HepG2 (cell line): ENCODE data around the gene CNNM3. TPM values are rescaled to one million over a fixed set of nuclear protein-coding genes. Genes with fewer than 3 reads are reported as not detected.

Experiments
- ARHGAP35 ChIP-seq: sonication (generic); formaldehyde crosslinking; IDR thresholded peaks from 2 replicates; pipeline ENCODE4 v1.9.0; 2022; ENCODE audit warnings: mild to moderate bottlenecking, inconsistent platforms, moderate library complexity, missing genetic modification reagents, borderline replicate concordance
- CC2D1A ChIP-seq: sonication (generic); formaldehyde crosslinking; IDR thresholded peaks from 2 replicates; pipeline ENCODE4 v1.8.1; 2023; ENCODE audit warnings: mild to moderate bottlenecking, missing genetic modification reagents
- CCDC6 ChIP-seq: sonication (generic); formaldehyde crosslinking; IDR thresholded peaks from 2 replicates; pipeline ENCODE4 v1.8.1; 2022; ENCODE audit warnings: mild to moderate bottlenecking, missing genetic modification reagents, moderate library complexity
- HNRNPUL1 ChIP-seq: fragments of 200-400 bp; formaldehyde crosslinking; IDR thresholded peaks from 2 replicates; pipeline ENCODE4 v1.6.1; 2017; ENCODE audit warnings: low read depth, mild to moderate bottlenecking, low read length, moderate library complexity
- JUN ChIP-seq: sonication (generic); formaldehyde crosslinking; IDR thresholded peaks from 2 replicates; pipeline ENCODE4 v1.4.0; 2020; ENCODE audit warnings: mild to moderate bottlenecking, missing genetic modification reagents
- NAIF1 ChIP-seq: sonication (generic); formaldehyde crosslinking; IDR thresholded peaks from 2 replicates; pipeline ENCODE4 v1.5.0; 2020; ENCODE audit warnings: mild to moderate bottlenecking, missing genetic modification reagents, borderline replicate concordance
- SATB2 ChIP-seq: sonication (generic); formaldehyde crosslinking; IDR thresholded peaks from 2 replicates; pipeline ENCODE4 v1.5.0; 2020; ENCODE audit warnings: missing genetic modification reagents
- STAT5B ChIP-seq: sonication (generic); formaldehyde crosslinking; IDR thresholded peaks from 2 replicates; pipeline ENCODE4 v1.4.0; 2020; ENCODE audit warnings: missing genetic modification reagents
- TMF1 ChIP-seq: sonication (generic); formaldehyde crosslinking; IDR thresholded peaks from 2 replicates; pipeline ENCODE4 v1.8.1; 2022; ENCODE audit warnings: low read depth, missing genetic modification reagents
- U2AF1 ChIP-seq: fragments of 200-400 bp; formaldehyde crosslinking; optimal IDR thresholded peaks from 2 replicates; pipeline ENCODE3; 2017; ENCODE audit warnings: mild to moderate bottlenecking, low read depth, low read length
- ZNF230 ChIP-seq: sonication (generic); formaldehyde crosslinking; IDR thresholded peaks from 2 replicates; pipeline ENCODE4 v1.4.0; 2020; ENCODE audit warnings: mild to moderate bottlenecking, missing genetic modification reagents
- ZNF30 ChIP-seq: sonication (generic); formaldehyde crosslinking; IDR thresholded peaks from 2 replicates; pipeline ENCODE4 v1.5.0; 2020; ENCODE audit warnings: mild to moderate bottlenecking, missing genetic modification reagents
- ZNF564 ChIP-seq: sonication (generic); formaldehyde crosslinking; IDR thresholded peaks from 2 replicates; pipeline ENCODE4 v1.8.1; 2023; ENCODE audit warnings: mild to moderate bottlenecking, missing genetic modification reagents
- ZNF569 ChIP-seq: sonication (generic); formaldehyde crosslinking; IDR thresholded peaks from 2 replicates; pipeline ENCODE4 v1.5.0; 2020; ENCODE audit warnings: mild to moderate bottlenecking, missing genetic modification reagents, moderate library complexity, borderline replicate concordance
- polyA plus RNA-seq, 8 experiments: library from polyadenylated mRNA; depleted of rRNA in 3 of 8; stranded (reverse) in 7 of 8; unstranded in 1 of 8; fragments of >200 nt; fragmentation: Illumina TruSeq in 4 of 8; extraction: Trizol in 4 of 8; gene quantifications; 2 replicates each; pipeline versions ENCODE4 v1.2.1 to v1.2.3, GENCODE V29; 2011 to 2016; ENCODE audit warnings: low read depth in 4 of 8, missing spikeins in 1 of 8, mixed read lengths in 1 of 8; ENCODE audit not compliant: insufficient read depth in 1 of 8
- total RNA-seq, 5 experiments: library from RNA; depleted of rRNA; stranded (reverse); fragments of >200 nt; fragmentation: Illumina TruSeq; extraction: Trizol; gene quantifications; 2 replicates each; pipeline ENCODE4 v1.2.3, GENCODE V29; 2016; ENCODE audit warnings: low read depth in 1 of 5
- TF ChIP-seq, protein P1 (sequence below): sonication (generic); formaldehyde crosslinking; IDR thresholded peaks from 2 replicates; pipeline ENCODE4 v1.5.1; 2020; ENCODE audit warnings: mild to moderate bottlenecking, missing genetic modification reagents, moderate library complexity
- TF ChIP-seq, protein P2 (sequence below): sonication (generic); formaldehyde crosslinking; IDR thresholded peaks from 2 replicates; pipeline ENCODE4 v1.5.0; 2020; ENCODE audit warnings: mild to moderate bottlenecking, missing genetic modification reagents, borderline replicate concordance
- TF ChIP-seq, protein P3 (sequence below): sonication (generic); formaldehyde crosslinking; IDR thresholded peaks from 2 replicates; pipeline ENCODE4 v1.5.0; 2020; ENCODE audit warnings: missing genetic modification reagents

Gene CNNM3
- total and polyA plus RNA-seq, 2 of the 13 experiments (the other 11 are each of a cell fraction or from before 2014, with no cell fraction given): 21.2 to 27.9 TPM

DNA sequence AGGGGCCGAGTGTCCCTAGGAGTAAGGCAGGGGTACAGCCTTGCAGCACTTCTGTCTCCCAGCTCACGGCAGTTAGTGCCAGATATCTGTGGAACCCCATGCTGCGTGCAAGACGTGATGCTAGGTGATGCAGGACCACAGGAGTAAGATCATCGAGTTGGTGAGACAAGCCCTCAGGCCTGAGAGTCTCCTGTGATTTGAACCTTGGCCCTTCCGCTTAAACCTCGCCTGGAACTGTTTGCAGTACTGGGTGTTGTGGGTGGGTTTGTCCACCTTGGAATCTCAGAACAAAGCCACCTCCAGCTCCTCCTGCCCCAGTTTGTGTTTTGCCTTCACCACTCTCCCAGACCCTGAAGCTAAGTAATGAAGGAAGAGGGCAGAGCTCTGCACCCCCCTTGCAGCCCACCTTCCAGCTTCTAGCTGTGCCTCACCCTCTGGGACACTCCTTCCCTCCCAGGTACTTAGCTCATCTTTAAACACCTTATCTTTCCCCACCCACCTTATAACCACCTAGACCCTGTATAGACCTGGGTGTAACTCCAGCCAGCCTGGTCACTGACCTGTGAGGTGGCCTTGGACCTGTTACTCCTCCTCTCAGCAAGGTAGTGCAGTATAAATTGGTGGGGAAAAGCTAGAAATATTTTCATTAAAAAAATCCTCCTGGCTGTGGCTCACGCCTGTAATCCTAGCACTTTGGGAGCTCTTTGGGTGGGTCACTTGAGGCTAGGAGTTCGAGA lies 48.8 kb upstream of the CNNM3 start (continued):
- TF ChIP-seq STAT5B (no peak), U2AF1 (no peak), NAIF1 (CRISPR knock-in tag) (no peak), ZNF564 (CRISPR knock-in tag) (no peak), ARHGAP35 (CRISPR knock-in tag) (0 out of 2 replicates have a peak, but pooled peaks have one; percentile 22), JUN (CRISPR knock-in tag) (no peak), ZNF230 (CRISPR knock-in tag) (no peak), ZNF30 (CRISPR knock-in tag) (no peak), ZNF569 (CRISPR knock-in tag) (no peak), CCDC6 (CRISPR knock-in tag) (no peak), CC2D1A (CRISPR knock-in tag) (no peak), TMF1 (CRISPR knock-in tag) (no peak), SATB2 (CRISPR knock-in tag) (no peak), HNRNPUL1 (no peak)
- TF ChIP-seq, protein P1, sequence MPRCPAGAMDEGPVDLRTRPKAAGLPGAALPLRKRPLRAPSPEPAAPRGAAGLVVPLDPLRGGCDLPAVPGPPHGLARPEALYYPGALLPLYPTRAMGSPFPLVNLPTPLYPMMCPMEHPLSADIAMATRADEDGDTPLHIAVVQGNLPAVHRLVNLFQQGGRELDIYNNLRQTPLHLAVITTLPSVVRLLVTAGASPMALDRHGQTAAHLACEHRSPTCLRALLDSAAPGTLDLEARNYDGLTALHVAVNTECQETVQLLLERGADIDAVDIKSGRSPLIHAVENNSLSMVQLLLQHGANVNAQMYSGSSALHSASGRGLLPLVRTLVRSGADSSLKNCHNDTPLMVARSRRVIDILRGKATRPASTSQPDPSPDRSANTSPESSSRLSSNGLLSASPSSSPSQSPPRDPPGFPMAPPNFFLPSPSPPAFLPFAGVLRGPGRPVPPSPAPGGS (CRISPR knock-in tag): no peak
- TF ChIP-seq, protein P2, sequence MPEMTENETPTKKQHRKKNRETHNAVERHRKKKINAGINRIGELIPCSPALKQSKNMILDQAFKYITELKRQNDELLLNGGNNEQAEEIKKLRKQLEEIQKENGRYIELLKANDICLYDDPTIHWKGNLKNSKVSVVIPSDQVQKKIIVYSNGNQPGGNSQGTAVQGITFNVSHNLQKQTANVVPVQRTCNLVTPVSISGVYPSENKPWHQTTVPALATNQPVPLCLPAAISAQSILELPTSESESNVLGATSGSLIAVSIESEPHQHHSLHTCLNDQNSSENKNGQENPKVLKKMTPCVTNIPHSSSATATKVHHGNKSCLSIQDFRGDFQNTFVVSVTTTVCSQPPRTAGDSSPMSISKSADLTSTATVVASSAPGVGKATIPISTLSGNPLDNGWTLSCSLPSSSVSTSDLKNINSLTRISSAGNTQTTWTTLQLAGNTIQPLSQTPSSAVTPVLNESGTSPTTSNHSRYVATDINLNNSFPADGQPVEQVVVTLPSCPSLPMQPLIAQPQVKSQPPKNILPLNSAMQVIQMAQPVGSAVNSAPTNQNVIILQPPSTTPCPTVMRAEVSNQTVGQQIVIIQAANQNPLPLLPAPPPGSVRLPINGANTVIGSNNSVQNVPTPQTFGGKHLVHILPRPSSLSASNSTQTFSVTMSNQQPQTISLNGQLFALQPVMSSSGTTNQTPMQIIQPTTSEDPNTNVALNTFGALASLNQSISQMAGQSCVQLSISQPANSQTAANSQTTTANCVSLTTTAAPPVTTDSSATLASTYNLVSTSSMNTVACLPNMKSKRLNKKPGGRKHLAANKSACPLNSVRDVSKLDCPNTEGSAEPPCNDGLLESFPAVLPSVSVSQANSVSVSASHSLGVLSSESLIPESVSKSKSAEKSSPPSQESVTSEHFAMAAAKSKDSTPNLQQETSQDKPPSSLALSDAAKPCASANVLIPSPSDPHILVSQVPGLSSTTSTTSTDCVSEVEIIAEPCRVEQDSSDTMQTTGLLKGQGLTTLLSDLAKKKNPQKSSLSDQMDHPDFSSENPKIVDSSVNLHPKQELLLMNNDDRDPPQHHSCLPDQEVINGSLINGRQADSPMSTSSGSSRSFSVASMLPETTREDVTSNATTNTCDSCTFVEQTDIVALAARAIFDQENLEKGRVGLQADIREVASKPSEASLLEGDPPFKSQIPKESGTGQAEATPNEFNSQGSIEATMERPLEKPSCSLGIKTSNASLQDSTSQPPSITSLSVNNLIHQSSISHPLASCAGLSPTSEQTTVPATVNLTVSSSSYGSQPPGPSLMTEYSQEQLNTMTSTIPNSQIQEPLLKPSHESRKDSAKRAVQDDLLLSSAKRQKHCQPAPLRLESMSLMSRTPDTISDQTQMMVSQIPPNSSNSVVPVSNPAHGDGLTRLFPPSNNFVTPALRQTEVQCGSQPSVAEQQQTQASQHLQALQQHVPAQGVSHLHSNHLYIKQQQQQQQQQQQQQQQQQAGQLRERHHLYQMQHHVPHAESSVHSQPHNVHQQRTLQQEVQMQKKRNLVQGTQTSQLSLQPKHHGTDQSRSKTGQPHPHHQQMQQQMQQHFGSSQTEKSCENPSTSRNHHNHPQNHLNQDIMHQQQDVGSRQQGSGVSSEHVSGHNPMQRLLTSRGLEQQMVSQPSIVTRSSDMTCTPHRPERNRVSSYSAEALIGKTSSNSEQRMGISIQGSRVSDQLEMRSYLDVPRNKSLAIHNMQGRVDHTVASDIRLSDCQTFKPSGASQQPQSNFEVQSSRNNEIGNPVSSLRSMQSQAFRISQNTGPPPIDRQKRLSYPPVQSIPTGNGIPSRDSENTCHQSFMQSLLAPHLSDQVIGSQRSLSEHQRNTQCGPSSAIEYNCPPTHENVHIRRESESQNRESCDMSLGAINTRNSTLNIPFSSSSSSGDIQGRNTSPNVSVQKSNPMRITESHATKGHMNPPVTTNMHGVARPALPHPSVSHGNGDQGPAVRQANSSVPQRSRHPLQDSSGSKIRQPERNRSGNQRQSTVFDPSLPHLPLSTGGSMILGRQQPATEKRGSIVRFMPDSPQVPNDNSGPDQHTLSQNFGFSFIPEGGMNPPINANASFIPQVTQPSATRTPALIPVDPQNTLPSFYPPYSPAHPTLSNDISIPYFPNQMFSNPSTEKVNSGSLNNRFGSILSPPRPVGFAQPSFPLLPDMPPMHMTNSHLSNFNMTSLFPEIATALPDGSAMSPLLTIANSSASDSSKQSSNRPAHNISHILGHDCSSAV: no peak
- TF ChIP-seq, protein P3, sequence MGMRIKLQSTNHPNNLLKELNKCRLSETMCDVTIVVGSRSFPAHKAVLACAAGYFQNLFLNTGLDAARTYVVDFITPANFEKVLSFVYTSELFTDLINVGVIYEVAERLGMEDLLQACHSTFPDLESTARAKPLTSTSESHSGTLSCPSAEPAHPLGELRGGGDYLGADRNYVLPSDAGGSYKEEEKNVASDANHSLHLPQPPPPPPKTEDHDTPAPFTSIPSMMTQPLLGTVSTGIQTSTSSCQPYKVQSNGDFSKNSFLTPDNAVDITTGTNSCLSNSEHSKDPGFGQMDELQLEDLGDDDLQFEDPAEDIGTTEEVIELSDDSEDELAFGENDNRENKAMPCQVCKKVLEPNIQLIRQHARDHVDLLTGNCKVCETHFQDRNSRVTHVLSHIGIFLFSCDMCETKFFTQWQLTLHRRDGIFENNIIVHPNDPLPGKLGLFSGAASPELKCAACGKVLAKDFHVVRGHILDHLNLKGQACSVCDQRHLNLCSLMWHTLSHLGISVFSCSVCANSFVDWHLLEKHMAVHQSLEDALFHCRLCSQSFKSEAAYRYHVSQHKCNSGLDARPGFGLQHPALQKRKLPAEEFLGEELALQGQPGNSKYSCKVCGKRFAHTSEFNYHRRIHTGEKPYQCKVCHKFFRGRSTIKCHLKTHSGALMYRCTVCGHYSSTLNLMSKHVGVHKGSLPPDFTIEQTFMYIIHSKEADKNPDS (CRISPR knock-in tag): 0 out of 2 replicates have a peak, but pooled peaks have one; percentile 21
